Vagina (tissue), 2 donors: ENCODE measurements around the gene TRAF6. TPM values are rescaled to one million over a fixed set of nuclear protein-coding genes. Genes with fewer than 3 reads are reported as not detected.
A peak's percentile ranks its signal among the peaks of the same experiment; 100 is the strongest.

ENCODE experiments used
- DNase-seq, 2 donors: peaks; one replicate each; pipeline ENCODE4 v3.0.0-alpha.2; 2017; ENCODE audit errors: extremely low spot score in 2 of 2
- H3K27ac ChIP-seq: fragments of 200-600 bp; sonication (generic); one replicate; pipeline ENCODE4 v1.5.1; 2019
- H3K27me3 ChIP-seq: fragments of 200-600 bp; sonication (generic); one replicate; pipeline ENCODE4 v1.5.1; 2019
- H3K36me3 ChIP-seq, 2 donors: fragments of 200-600 bp; sonication (generic); one replicate each; pipeline ENCODE4 v1.5.1; 2017 to 2019
- H3K4me1 ChIP-seq: fragments of 200-600 bp; sonication (generic); one replicate; pipeline ENCODE4 v1.5.1; 2019
- H3K4me3 ChIP-seq, 2 donors: fragments of 200-600 bp; sonication (generic); 1 replicate in 1 of 2; 2 replicates in 1 of 2; pipeline ENCODE4 v1.5.1; 2016 to 2019
- H3K9me3 ChIP-seq: fragments of 200-600 bp; sonication (generic); one replicate; pipeline ENCODE4 v1.5.1; 2019
- CTCF ChIP-seq, 3 experiments: fragments of 450-650 bp in 2 of 3; fragments of 200-600 bp in 1 of 3; sonication (generic) in 1 of 3; IDR thresholded peaks; one replicate each; pipeline ENCODE4 v1.5.1; 2017 to 2019; ENCODE audit warnings: antibody characterized with exemption in 3 of 3, mild to moderate bottlenecking in 2 of 3, moderate library complexity in 2 of 3
- POLR2A ChIP-seq, 2 donors: fragments of 450-650 bp; IDR thresholded peaks; one replicate each; pipeline ENCODE4 v1.6.1; 2017; ENCODE audit warnings: antibody characterized with exemption in 2 of 2, mild to moderate bottlenecking in 2 of 2, moderate library complexity in 2 of 2
- POLR2AphosphoS5 ChIP-seq, 2 donors: sonication (generic); formaldehyde crosslinking; IDR thresholded peaks; one replicate each; pipeline ENCODE4 v1.9.0; 2017; ENCODE audit warnings: antibody characterized with exemption in 2 of 2, mild to moderate bottlenecking in 2 of 2, low read depth in 1 of 2; ENCODE audit not compliant: insufficient read depth in 1 of 2
- intact Hi-C: fragments of 100-400 bp; cut with DNase I; formaldehyde crosslinking; loops from one replicate; pipeline ENCODE4 v1.15.1; 2023
- total RNA-seq: library from RNA; depleted of rRNA; stranded (reverse); fragments of >200 nt; gene quantifications from one replicate; pipeline ENCODE4 v1.2.3, GENCODE V29; 2016

The TRAF6 gene
- total RNA-seq, 1 donor from 2014 or later, result 10.6 TPM

GRCh38 chr11:36465449-36466163 is 44.5 kb downstream of the TRAF6 start:
- Histone ChIP-seq H3K27me3 (no peaks in the 10 kb centered on the region), H3K4me3 (no peak overlapping the region), H3K4me1 (peaks cover 6% of the 10 kb centered on the region), H3K27ac (no peak overlapping the region), H3K36me3 (peaks cover 0 to 5% of the 10 kb centered on the region in 2 donors), H3K9me3 (no peaks in the 10 kb centered on the region)
- TF ChIP-seq POLR2AphosphoS5 (IDR thresholded peaks at IDR 0.05; ENCODE audit: insufficient read depth in 1 of 2, low read depth in 1 of 2), result no peak
- TF ChIP-seq POLR2A (IDR thresholded peaks at IDR 0.05), result no peak
- no peak for TF ChIP-seq CTCF (IDR thresholded peaks at IDR 0.05)
- intact Hi-C loops, result no loop called here
- DNase-seq, result no peak

- Histone ChIP-seq H3K4me1 (no peaks in the 10 kb centered on the region), H3K27me3 (no peaks in the 10 kb centered on the region), H3K9me3 (no peaks in the 10 kb centered on the region), H3K4me3 (no peak overlapping the region), H3K36me3 (peaks cover 0 to 5% of the 10 kb centered on the region in 2 donors), H3K27ac (no peak overlapping the region)
- no peak for TF ChIP-seq POLR2A (IDR thresholded peaks at IDR 0.05)
- no peak for TF ChIP-seq POLR2AphosphoS5 (IDR thresholded peaks at IDR 0.05; ENCODE audit: insufficient read depth in 1 of 2, low read depth in 1 of 2)
- TF ChIP-seq CTCF (IDR thresholded peaks at IDR 0.05), result no peak
- intact Hi-C loops, result no loop called here
- DNase-seq, result no peak
Measured at GRCh38 chr11:36464720-36465119, 45.4 kb downstream of the TRAF6 start.

GRCh38 chr11:36463781-36464180 is 46.3 kb downstream of the TRAF6 start:
- intact Hi-C loops, result no loop called here
- TF ChIP-seq POLR2A (IDR thresholded peaks at IDR 0.05) (no peak), CTCF (IDR thresholded peaks at IDR 0.05) (no peak), POLR2AphosphoS5 (IDR thresholded peaks at IDR 0.05; ENCODE audit: insufficient read depth in 1 of 2, low read depth in 1 of 2) (no peak)
- H3K4me3 ChIP-seq, result no peak overlapping the region

GRCh38 chr11:36462321-36462720 is 47.8 kb downstream of the TRAF6 start:
- Histone ChIP-seq H3K4me1 (no peaks in the 10 kb centered on the region), H3K27me3 (no peaks in the 10 kb centered on the region), H3K27ac (no peak overlapping the region), H3K9me3 (no peaks in the 10 kb centered on the region), H3K36me3 (peaks cover 0 to 5% of the 10 kb centered on the region in 2 donors), H3K4me3 (no peak overlapping the region)
- intact Hi-C loops, result no loop called here
- DNase-seq, result peak in 1 of 2 donors; percentile 85
- TF ChIP-seq CTCF (IDR thresholded peaks at IDR 0.05) (no peak), POLR2AphosphoS5 (IDR thresholded peaks at IDR 0.05; ENCODE audit: insufficient read depth in 1 of 2, low read depth in 1 of 2) (no peak), POLR2A (IDR thresholded peaks at IDR 0.05) (no peak)

More at GRCh38 chr11:36463781-36464180, 46.3 kb downstream of the TRAF6 start:
- Histone ChIP-seq H3K9me3 (no peaks in the 10 kb centered on the region), H3K4me1 (no peaks in the 10 kb centered on the region), H3K36me3 (peaks cover 0 to 5% of the 10 kb centered on the region in 2 donors), H3K27me3 (no peaks in the 10 kb centered on the region), H3K27ac (no peak overlapping the region)
- DNase-seq, result no peak

GRCh38 chr11:36460220-36460619 is 49.9 kb downstream of the TRAF6 start:
- TF ChIP-seq CTCF (IDR thresholded peaks at IDR 0.05) (no peak), POLR2AphosphoS5 (IDR thresholded peaks at IDR 0.05; ENCODE audit: insufficient read depth in 1 of 2, low read depth in 1 of 2) (no peak), POLR2A (IDR thresholded peaks at IDR 0.05) (no peak)
- H3K4me3 ChIP-seq, result no peak overlapping the region
- intact Hi-C loops, result no loop called here
- no peaks in the 10 kb centered on the region for H3K27me3 ChIP-seq
- H3K36me3 ChIP-seq, result peaks cover 0 to 5% of the 10 kb centered on the region in 2 donors
- H3K4me1 ChIP-seq, result peaks cover 17% of the 10 kb centered on the region
- no peaks in the 10 kb centered on the region for H3K9me3 ChIP-seq
- DNase-seq, result peak in 1 of 2 donors; percentile 87
- H3K27ac ChIP-seq, result no peak overlapping the region
